GM19035 (cell line): ENCODE results near the gene TIMP2.
"Not testable (repeated sequence)": the region's sequence is repeated elsewhere in the genome, so short reads cannot be mapped to it uniquely, and the experiment has no call there.

Source experiments
- ATAC-seq: cut with Tn5 transposase; IDR thresholded peaks from one replicate; pipeline ENCODE4 v1.9.1; 2021; ENCODE audit not compliant: unreplicated experiment

Gene TIMP2

DNA sequence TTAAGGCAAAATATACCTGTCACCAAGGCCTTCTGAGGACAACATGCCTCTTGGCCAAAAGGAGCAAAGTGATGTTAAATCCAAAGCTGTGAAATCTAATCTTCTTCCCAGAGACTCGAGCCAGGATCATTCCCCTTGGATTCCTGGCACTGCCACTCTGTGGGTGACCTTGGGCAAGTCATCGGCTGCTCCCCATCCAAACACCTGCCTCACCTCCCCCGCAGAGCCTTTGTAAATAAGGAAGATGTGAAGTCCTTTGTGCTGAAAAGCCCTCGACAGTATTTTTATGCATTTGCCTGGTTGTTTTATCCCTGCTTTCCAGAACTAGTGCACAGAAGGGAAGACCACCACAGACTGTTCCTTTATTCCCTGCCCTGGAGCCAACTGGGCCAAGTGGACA lies 16.8 kb downstream of the TIMP2 start:
- ATAC-seq: no peak

DNA sequence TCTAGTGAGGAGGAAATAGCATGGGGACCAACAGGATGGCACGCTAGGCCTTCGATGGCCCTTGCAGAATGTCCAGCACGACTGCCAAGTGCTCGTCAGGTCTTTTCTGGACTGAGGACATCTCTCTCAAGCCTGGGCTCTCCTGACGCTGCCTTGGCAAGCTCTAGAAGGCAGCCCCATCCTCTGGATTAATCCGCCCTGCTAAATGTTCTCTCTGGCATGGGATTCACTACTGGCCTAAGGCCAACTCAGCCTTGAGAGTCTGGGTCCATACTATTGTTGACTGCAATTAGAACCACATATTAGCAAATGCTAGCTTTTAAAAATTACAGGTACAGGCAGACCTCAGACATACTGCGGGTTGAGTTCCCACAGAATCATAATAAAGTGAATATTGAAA lies 19.6 kb downstream of the TIMP2 start:
- no peak for ATAC-seq

DNA sequence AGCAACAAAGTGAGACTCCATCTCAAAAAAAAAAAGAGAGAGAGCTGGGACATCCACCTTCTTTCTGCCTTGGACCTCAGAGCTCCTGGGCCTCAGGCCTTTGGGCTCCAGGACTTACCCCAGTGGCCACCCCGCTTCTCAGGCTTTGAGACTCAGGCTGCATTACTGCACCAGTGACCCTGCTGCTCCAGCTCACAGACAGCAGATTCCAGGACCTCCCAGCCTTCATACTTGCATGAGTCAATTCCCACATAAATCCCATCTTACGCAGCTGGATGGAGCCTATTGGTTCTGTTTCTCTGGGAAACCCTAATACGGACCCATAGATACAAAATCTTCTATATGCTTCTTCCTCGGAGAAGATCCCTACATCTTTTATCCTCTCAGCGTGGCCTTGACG lies 20.1 kb downstream of the TIMP2 start:
- ATAC-seq: no peak

DNA sequence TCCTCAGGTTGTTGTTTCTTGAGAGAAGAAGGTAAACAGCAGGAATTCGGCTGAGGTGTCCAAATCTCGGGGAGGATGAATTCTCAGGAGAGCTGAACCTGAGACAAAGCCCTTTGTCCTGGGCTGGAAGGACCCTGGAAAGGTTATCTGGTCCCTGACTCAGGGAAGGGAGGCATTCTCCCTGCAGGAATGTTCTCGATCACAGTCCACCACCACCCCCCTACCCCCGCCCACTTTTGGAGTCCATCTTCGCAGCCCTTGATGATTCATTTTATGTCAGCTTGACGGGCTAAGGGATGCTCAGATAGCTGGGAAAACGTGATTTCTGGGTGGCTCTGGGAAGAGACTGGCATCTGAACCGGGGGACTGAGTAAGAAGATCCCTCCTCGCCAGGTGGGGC lies 20.8 kb downstream of the TIMP2 start:
- ATAC-seq: no peak

DNA sequence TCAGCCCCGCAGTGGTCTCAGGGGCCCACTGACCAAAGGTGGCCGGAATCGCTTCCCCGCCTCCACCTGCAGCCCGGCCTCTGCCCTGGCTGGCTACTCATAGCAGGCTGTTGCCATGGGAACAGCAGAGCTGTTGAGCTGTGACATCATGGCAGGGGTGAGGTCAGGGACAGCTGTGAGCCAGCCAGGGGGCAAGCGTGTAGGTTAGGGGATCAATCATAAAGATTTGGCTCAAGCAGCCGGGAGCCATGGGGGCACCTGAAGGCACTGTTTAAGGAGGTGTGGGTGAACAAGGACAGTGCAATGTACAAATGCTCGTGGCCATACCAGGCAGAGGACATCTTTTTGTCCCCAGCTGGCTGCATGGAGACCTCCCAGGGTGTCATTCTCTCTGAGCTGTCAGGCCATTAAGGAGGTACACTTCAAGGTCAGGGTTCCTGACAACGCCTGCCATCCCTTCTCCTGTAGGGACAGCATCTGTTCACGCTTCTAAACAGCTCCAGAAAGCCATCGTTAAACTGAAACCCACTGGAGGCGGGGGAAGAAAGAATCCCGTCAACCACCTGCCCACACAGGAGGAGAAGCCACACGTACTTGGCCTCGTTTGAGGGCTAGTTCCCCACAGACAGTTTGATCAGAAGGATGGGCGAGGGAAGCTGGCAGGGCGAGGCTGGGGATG lies 21.9 kb downstream of the TIMP2 start, which contains the start of gene CEP295NL:
Gene CEP295NL (minus strand): TSS at position 101 of the 679 bp plus-strand sequence. CDS start 1,373 bp downstream, outside the sequence.
- ATAC-seq: no peak

DNA sequence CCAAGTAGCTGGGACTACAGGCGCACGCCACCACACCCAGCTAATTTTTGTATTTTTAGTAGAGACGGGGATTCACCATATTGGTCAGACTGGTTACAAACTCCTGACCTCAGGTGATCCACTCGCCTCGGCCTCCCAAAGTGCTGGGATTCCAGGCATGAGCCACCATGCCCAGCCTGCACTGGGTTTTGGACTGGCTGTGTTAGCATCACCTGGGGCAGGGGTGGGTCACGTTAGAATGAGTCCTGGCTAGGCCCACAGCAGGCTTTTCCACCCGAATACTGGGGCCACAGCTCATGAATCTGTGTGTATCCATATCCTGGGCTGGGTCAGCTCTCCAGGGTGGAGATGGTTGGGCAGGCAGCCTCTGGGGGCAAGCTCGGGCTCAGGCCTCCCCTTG lies 23.0 kb downstream of the TIMP2 start:
- ATAC-seq: not testable (repeated sequence)

DNA sequence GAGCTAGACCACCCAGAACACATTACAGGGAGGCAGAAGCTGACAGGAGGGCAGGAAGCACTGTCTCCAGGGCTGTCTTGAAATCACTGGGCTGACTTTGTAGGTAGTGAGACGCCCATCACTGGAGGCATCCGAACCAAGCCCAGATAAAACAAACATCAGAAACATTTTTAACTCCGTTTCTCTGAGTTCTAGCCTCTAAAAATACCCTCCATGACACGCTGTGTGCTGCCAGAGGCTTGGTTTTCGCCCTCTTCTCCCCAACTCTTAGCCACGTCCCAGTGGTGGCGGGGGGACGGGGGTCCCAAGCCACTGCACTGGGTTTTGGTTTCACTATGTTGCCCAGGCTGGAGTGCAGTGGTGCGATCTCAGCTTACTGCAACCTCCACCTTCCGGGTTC lies 23.4 kb downstream of the TIMP2 start:
- ATAC-seq: no peak

DNA sequence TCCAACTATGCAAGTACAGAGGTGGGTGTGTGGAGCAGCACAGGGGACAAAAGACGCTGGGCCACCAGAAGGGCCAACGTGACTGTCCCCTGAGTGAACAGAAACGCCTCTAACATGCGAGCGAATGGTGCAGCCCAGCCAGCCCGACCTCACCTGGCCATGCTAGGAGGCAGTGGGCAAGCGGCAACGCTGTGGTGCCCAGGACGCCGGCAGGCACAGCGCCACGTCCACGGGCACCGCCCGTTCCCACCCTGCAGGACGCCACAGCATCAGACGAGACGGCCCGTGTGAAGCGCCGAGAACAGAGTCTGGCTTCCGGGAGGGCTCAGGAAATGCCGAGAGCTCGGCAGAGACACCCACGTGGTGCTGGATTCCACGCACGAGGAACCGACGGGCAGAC lies 24.4 kb downstream of the TIMP2 start:
- ATAC-seq: no peak

DNA sequence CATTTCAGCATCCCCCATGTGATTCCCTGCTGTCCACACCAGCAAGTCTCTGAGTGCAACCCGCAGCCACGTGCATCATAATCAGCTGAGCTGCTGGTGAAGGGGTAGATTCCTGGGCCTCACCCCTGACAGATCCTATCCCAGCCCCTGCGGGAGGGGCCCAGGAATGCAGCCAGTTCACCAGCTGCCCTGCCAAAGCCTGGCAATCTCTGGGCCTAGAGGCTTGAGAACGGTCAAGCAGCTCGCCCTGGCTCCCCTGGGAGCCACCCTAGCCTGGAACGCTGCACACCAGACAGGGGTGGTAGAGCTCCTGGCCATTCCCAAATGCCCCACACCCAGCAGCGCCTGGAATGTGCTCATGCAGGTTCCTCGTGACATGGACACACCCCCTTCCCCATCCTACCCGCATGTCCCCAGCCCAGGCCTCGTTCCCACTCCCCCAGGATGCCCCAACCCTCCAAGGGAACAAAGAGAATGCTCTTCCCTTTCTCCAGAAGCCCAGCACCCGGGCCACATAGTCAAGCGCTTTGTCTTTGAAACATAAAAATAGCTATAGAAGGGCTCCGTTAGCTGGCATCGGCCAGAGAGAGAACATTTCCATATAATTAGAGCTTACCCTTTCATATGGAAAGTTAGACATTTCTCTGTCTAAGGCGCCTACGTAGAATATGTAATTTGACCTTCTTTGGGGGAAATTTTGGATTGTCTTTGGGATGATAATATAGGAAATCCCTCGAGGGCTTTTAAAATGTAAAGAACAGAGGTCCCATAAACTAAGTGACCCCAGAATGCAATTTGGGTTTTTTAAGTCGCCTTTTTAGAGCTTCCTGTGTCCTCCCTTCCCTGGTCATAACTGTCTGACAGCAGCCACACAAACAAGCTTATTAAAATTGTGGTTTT lies 25.6 kb downstream of the TIMP2 start:
- no peak for ATAC-seq

DNA sequence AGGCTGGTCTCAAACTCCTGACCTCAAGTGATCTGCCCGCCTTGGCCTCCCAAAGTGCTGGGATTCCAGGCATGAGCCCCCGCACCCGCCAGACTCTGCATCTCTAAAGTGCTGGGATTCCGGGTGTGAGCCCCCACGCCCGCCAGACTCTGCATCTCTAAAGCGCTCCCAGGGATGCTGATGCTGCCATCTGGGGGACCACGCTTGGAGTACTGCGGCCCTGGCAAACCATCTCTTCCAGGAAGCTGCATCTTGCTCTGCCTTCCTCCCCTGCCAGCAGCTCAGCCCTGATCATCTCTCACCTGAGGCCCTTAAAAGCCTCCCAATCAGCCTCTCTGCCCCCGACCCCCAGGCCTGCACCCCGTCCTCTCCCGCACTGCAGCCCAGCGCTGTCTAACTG lies 26.2 kb downstream of the TIMP2 start:
- no peak for ATAC-seq

DNA sequence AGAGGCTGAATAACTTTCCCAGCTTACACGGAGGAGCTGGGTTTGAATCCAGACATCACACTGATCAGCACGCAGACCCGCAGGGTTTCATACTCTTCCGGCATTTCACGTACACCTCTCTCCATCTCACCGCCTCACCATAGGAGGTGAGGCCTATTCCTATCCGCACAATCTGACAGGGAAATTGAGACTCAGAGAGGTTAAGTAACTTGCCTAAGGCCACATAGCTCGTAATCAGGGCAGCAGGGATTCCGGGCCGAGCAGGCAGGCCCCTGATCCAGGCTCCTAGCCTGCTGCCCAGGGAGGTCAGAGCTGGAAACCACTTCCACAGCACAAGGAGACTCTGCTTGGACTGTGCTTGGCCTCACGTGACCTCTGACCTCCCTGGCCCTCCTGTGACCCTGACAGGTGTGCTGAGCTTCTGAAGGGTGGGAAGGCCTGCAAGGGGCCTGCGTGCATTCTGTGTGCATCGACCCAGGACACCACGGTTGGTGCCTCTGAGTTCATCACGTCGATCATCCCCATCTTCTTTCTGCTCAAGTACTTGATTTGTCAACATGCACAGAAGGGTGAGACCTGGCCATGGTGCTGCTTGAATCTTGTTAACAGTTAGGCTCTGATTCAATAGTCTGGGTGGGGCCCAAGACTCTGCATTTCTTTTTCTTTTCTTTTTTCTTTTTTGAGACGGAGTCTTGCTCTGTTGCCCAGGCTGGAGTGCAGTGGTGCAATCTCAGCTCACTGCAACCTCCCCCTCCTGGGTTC lies 26.9 kb downstream of the TIMP2 start:
- no peak for ATAC-seq

DNA sequence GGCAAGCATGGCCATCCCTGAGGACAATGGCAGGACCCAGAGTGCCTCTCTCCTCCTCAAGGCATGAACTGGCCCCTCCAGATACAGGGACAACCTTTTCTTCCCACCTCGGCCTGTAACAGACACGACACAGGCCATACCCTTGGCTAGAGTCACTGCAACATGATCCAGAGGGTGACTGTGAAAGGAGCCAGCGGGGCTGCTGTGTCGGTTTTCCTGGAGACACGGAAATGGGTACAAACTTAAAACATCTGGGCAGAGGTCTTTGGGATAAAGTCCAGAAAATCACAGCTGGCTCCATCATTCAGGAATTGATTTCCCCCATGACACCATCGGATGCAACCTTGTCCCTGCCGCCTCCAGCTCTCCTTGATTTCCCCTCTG lies 27.5 kb downstream of the TIMP2 start:
- ATAC-seq: no peak

DNA sequence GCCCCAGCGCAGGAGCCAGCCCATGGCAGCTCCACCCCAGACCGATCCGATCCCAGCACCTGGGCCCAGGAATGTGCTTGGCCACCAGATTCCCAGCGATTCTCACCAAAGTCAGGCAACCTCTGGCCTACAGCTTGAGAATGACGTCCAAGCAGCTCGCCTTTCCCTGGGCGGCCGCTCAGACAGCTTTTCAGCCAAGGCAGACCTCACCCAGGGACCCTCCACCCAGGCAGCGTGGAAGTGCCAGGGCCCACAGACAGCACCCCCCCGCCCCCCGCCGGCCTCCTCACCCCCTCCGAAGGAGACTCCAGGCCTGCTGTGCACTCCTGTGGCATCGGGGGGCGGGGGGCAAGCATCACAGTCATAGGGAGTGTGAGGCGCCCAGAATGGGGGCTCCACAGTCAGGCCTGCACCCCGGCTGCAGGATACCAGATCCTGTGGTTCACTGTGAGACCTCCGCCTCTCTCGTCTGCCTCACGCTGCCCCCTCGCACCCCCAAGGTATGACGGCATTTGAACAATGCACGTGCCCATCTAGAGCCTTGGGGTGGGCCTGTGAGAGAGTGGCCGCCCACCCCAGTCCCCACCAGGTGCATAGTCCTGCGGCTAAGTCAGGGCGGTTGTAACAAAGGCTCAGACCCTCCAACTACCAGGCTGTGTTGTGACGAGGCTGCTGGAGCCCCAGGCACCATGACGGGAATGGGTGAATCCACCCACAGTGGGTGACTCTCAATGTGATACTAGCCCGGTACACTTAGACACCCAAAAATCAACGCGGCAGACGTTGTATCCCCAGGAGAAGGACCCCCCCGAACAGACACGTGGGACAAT lies 28.1 kb downstream of the TIMP2 start:
- ATAC-seq: no peak

DNA sequence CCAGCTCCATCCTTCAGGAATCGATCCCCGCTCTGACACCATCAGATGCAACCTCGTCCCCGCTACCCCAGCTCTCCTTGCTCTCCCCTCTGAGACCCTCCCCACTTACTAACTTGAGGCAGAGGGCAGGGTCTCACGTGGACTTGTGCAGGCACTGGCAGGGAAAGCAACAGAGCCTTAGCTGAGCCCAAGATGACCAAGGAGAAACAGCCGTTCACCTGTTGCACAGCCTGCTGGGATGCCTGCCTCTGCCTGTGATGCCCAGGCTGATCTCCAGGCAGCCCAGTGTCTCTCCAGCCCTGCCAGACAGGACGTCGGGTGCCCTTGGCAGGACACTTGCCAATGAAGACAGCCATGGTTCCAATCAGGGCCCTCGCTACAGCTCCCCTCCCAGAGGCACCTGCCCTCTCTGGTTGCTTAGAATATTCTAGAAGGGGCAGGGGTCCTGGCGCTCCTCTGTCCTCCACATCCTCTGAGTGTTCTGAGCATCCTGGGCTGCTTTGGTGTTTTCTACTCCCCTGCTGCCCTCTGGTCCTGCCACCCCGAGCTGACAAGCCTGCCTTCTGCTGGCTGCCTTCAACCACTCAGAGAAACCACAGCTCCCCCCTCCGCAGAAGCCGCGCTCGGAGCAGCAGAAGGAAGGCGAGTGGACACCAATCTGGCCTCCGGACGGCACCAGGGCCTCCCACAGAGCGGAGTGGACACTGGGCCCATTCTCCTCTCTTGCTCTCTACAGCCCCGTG lies 28.9 kb downstream of the TIMP2 start:
- no peak for ATAC-seq

DNA sequence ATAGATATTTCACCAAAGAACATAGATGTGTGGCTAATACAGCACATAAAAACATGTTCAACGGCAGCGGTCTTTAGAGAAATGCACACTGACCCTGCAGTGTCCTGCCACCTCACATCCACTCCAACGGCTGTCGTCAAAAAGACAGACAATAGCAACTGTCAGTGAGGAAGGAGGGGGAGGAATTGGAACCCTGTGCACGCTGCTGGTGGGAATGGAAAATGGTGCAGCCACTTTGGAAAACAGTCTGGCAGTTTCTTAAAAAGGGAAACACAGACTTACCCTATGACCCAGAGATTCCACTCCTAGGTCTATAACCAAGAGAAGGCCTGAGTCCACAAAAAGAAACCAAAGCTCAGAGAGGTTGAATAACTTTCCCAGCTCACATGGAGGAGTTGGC lies 29.9 kb downstream of the TIMP2 start:
- ATAC-seq: no peak

DNA sequence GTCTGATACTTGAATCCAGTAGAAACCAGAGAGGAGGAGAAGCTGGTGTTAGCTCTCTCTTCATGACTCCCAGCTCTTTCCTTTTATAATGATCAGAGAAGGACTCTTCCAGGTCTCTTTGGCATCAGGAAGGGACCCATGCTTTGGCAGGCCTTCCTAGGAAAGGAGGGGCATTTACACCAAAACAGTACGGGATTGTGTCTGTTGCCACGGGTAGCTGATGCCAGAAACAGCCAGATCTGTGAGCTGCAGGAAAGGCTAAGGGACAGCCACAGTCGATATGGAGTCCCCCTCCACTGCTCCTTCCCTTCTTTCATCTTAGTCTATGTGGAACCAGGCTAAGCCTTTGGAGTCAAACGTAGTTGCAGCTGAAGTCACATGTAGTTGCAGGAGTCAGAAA lies 31.5 kb downstream of the TIMP2 start:
- ATAC-seq: no peak

DNA sequence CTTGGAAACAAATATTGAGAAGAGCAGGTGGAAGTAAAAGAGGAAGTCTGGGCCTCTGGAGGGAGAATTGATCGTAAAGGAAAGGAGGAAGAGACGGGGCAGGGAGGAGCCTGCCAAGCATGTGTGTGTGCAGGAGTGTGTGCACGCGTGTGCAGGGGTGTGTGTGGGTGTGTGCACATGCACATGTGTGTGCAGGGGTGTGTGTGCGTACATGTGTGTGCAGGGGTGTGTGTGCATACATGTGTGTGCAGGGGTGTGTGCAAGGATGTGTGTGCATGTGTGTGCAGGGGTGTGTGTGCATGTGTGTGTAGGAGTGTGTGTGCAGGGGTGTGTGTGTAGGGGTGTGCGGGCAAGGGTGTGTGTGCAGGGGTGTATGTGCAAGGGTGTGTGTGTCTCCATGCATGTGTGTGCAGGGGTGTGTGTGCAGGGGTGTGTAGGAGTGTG lies 32.2 kb downstream of the TIMP2 start:
- ATAC-seq: no peak

DNA sequence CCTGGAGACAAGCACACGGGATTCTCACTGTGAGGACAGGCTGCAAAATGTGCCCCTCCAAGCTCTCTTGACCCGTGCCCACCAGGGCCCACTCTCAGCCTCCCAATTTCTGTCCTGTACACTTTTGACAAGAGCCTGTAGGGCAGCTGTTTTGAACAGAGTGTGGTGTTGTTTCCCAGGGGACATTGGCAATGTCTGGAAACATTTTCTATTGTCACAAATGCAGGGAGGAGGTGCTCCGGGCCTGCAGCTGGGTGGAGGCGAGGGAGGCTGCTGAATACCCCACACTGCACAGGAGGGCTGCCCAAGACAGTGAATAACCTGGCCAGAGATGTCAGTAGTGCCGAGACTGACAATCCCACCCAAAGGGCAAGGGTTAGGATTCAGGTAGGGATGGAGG lies 32.7 kb downstream of the TIMP2 start:
- ATAC-seq: no peak

DNA sequence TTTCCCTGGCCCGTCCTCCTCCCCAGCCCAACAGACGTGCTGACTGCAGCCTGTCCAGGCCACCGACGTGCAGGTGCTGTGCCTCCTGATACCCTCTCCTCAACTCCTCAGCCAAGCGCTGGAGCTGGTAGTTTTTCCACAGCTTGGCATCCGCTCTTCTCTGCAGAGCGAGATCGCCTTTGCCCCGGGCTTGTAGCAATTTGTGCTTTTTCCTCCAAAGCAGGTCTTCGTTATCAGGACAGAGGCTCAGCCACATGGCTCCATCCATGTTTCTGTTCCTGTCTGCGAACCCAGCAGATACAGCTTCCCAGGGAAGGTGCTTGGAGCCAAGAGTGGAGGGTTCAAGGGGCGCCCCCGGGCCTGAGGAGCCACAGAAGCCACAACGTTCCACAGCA lies 33.1 kb downstream of the TIMP2 start:
- ATAC-seq: no peak
